Endothelial cell of hepatic sinusoid (primary cell): Measurements from ENCODE around the gene SMLR1.

Experiments
- in situ Hi-C: cut with HindIII; loops from 2 replicates; pipeline ENCODE4 v1.10.0; 2017; ENCODE audit warnings: low sequenced_read_pairs

Gene SMLR1

DNA sequence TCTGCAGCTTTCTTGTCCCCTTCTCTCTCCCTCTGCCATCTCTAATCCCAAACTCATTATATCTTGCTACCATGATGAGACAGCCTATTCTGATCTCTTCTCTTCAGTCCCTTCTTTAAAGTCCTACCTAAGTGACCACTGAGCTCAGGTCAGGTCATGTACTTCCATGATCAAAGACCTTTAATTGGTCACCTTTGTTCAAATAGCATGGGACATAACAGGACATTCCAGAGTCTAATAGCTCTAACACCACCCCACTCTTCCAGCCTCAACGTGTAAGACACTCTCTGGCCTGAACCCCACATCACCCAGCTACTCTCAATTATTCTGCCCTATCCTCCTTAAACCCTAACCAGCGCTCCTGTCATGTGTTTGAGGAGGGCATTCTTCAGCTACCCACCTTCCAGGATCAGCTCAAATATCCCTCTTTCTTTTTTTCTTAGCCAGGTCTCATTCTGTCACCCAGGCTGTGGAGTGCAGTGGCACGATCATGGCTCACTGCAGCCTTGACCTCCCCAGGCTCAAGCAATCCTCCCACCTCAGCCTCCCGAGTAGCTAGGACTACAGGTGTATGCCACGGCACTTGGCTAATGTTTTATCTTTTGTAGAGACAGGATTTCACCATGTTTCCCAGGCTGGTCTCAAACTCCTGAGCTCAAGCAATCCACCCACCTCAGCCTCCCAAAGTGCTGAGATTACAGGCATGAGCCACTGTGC is 2.1 kb upstream of the SMLR1 start:
- in situ Hi-C loops = no loop called here

DNA sequence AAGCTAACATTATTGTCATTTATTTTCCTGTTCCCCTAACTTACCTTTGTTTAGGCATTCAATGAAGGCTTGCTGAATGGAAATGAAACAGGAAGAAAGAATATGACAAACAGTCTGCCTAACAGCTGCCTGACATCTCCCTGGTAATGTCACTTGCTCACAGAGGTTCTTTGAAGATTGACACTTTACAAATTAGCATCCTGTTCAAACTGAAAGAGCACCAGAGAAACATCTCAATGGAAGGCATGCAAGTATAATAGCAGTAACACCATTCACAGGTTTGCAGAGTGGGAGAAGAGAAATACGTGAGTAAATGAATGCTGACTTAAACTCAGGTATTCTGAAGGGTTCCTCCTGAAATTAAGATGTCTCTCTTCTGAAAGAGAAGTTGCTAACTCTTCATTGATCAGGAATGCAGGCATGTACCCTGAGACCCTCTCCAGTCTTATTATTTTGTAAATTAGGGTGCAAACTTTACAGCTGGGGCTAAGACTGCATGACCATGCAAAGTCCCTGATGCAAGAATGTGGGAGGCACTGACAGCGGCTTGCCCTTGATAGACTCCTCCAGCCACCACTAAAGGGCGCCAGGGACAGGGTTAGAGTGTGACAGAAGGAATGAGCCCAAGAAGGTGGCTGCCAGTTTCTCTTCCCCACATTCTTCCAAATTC is 1.3 kb upstream of the SMLR1 start:
- in situ Hi-C loops = no loop called here

DNA sequence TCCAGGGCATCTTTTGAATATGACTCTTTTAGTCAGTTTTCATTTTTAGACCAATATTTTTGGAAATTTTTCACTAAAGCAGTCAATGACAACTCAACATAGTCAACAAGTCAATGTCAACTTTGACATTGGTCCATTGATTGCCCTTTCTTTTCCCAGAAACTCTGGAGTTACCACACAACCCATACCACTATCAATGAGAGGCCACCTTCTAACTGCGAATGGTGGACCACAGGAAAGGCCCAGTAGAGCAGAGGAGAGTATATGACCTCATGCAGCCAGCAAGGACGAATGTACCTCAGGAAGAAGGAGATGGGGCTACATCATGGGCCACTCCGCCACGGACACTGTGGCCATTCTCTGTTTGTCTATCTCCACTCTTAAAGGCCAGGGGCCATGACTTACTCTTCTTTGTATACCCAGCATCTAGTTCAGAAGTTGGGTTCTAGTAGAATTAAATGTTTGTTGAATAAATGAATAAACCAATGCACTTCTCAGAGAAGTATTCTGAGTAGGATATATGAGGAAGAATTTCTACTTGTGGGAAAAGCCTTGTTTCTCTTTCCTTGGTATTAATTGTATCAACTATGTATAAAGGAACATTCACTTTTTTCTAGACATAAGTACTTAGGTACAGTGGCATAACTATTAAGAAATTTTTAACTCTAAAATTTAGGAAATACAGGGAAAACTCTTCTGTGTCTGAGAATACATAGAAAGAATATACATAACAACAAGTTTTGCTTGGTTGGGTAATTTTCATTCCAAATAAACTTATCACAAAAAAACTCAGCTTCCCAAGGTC is 562 bp upstream of the SMLR1 start:
- in situ Hi-C loops = no loop called here

GRCh38 chr6:130829333-130829910 is 2.2 kb downstream of the SMLR1 start:
- in situ Hi-C loops = no loop called here

- in situ Hi-C loops = no loop called here
These were observed 4.4 kb downstream of the SMLR1 start for GRCh38 chr6:130831607-130832006.

- in situ Hi-C loops = no loop called here
These were observed 6.4 kb downstream of the SMLR1 start for GRCh38 chr6:130833569-130833968.

GRCh38 chr6:130834482-130835251 is 7.5 kb downstream of the SMLR1 start:
- in situ Hi-C loops = no loop called here

GRCh38 chr6:130836055-130836640 is 8.9 kb downstream of the SMLR1 start:
- in situ Hi-C loops = no loop called here

DNA sequence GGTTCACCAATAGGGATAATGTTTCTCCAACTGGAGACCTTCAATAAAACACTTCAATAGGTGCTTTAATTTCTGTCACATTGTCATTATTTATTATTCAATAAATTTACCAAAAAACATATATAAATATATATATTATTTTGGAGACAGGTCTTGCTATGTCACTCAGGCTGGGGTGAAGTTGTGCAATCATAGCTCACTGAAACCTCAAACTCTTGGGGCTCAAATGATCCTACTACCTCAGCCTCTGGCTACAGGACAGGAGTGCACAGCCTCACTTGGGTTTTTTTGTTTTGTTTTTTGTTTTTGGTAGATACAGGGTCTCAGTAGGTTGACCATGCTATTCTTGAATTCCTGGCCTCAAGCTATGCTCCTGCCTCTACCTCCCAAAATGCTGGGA is 9.9 kb downstream of the SMLR1 start:
- in situ Hi-C loops = no loop called here

DNA sequence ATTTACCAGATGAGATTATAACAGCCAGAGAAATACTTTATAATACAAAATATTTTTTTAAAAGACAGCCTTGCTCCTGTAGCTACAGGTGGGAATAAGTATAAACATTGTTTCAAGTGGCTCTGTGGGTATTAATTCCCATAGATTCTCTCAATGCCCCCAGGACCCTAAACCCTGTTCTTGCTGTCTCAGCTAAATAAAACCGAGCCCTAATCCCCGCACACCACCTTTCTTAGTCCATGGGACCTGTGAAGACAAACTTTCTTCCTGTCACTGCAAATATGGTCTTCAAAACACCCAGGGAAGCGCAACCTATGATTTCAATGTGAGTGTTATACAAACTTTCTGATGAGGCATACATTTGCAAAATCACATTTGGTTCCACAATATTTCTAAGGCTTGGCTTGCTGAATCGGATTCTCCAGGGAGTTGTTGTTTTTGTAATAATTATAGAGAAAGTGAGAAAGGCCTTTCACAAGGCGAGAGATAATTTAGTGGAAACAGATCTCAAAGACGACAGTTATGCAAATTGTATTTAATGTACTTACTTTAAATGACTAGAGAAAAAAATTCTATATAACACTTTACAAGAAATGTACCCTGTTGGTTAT is 11.1 kb downstream of the SMLR1 start:
- in situ Hi-C loops = no loop called here

DNA sequence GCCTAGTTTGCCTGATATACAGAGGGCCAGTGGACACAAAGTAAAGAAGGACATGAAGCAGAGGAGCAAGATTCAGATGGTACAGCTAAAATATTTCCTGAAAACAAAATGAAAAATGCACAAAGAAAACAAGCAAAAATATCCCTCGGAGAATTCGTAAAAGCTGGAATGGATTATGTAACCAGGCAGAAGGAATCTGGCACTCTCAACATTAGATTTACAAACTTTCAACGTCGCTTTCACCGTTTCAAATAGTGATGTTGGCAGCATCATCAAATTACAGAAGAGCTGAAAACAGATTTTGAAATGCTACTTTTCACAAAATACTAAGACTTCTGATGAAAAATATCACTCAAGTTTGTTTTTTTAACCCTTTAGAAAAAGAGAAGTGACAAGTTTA is 11.7 kb downstream of the SMLR1 start:
- in situ Hi-C loops = no loop called here

DNA sequence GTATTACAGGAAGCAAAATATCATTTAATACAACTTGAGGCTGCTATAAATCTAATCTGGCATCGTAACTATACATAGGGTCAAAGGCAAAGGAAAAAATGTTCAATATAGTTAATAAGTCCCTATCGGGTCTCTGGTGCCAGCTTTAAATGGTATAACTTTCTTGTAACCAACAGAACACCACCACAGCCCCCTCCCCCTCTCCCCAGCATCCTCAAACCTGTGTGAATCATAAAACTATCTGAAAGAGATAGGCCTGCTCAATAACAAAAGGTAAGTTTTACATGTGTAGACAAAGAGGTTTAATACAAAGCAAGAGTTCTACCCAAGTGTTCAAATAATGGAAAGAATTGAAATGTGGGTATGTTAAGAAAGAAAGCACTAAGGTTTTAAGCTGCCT is 12.2 kb downstream of the SMLR1 start:
- in situ Hi-C loops = no loop called here

DNA sequence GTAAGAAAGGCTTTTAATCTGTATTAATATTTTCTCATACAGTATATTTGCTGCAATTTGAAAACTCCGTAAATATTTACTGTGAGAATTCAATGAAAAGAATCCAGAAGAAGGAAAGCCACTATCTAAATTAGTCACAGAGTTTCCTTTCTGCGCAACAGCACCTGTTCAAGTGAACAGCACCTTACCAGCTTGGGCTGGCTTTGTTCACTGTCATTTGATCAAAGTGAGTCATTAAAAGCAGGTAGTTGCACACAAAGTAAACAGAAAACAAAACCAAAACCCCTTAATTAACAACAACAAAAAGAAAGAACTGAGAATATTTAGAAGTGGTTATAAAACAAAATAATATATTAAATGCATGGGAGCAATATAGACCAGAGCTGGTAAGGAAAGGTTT is 12.8 kb downstream of the SMLR1 start:
- in situ Hi-C loops = no loop called here

GRCh38 chr6:130841128-130841728 is 14.0 kb downstream of the SMLR1 start:
- in situ Hi-C loops = no loop called here

DNA sequence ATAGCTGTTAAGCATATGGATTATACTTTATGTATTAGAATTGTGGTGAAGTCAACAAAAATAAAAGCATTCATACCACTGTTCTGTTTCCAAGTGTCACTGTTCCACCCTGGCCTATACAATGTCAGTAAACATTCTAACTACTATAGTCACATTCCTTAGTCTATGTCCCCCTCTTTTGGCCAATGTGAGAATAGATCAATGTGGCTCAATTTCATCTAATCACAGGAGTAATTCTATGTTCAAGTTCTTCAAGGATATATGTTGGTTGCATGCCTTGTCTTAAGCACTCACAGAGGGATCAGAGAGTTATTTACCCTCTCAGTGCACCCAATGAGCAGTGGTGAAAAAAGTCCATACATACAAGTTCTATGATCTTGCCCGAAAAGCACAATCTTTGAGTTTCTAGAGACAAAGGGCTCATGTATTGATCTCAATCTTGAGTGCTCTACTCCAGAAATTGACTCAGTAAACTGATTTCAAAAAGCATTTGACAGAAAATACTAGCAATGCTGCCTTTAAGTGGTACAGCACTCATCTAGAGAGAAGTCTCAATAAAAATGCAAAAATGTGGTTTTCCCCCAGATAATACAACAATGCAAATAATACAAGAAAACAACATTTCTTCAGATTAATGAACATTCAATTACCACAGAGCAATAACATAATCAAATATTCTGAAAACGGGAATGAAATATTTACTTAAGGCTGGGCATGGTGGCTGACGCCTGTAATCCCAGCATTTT is 16.5 kb downstream of the SMLR1 start:
- in situ Hi-C loops = no loop called here

- in situ Hi-C loops = no loop called here
These were observed 19.3 kb downstream of the SMLR1 start for GRCh38 chr6:130846501-130846900.

DNA sequence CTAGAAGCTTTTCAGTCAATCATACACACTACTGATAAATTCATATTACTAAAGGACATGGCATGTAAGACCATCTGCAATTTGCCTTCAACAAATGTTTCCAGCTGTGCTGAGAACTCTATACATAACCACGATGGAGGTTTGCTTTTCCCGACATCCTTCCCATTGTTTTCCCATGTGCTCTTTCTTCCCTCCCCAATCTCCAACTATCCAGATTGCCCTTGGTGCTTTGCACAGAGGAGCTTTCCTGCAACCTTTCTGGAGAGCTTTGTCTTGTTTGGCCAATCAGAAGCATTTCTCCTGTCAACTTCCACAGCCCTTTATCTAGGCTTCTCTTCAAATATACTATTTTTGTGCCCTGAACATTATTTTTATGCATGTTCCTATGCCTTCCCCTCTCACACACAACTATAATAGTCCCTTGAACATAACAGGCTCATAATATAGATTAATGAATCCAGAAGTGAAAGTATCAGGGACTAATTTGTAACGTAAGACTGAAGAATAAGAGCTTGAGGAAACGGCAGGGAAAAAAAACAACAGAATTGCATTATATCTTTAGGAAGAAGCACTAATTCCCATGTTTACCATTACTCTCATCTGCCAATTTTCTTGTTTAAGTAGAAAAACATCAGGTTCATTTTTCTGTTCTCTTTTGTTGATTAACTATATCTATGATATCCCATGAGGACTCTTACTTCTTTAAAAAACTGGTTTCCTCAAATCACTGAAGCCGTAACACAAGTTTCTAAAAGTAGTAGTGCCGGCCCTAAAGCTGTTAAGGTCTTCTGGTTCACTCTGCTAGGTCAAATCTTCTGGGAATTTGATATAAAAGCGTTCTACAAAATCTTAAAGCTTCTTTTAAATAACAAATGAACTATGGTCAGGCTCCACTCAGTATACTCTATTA is 20.1 kb downstream of the SMLR1 start:
- in situ Hi-C loops = no loop called here

DNA sequence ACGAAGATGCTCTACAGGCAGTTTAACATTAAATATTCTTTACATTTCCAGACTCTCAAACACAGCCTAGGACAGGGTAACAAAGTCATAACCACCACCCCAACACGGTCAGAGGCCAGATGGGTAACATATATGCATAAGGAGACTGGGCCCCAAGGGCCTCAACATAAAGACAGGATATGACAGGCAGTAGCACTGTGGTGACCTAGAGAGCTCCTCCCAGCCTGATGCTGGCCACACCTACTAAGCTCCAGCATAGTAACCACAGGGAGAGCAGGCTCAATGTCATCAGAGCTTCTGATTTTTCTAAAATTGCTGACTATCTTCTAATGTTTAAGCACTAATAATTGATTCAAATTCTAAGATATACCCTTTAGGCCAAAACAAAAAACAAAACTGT is 21.7 kb downstream of the SMLR1 start:
- in situ Hi-C loops = no loop called here
